Chondrocyte (in vitro differentiated cells): ENCODE data around the gene GALR3. TPM values are rescaled to one million over a fixed set of nuclear protein-coding genes. Genes with fewer than 3 reads are reported as not detected.

Experiments used
- DNase-seq: peaks from one replicate; pipeline ENCODE4 v3.0.0; 2021; ENCODE audit warnings: mixed read lengths, low spot score
- H3K27ac Mint-ChIP-seq: one replicate; pipeline ENCODE4 v1.8.0; 2021; ENCODE audit warnings: mild to moderate bottlenecking, moderate library complexity, mixed read lengths; ENCODE audit not compliant: unreplicated experiment
- H3K27me3 Mint-ChIP-seq: 2 replicates; pipeline ENCODE4 v1.8.0; 2021; ENCODE audit warnings: low read depth, mixed read lengths
- H3K36me3 Mint-ChIP-seq: 2 replicates; pipeline ENCODE4 v1.8.0; 2021; ENCODE audit warnings: low read depth, mixed read lengths
- H3K4me1 Mint-ChIP-seq: 2 replicates; pipeline ENCODE4 v1.8.0; 2021; ENCODE audit warnings: low read depth, mild to moderate bottlenecking, mixed read lengths
- H3K4me3 Mint-ChIP-seq: one replicate; pipeline ENCODE4 v1.8.0; 2021; ENCODE audit warnings: mild to moderate bottlenecking, moderate library complexity, mixed read lengths; ENCODE audit not compliant: unreplicated experiment
- H3K9me3 Mint-ChIP-seq: 2 replicates; pipeline ENCODE4 v1.8.0; 2021; ENCODE audit warnings: low read depth, mixed read lengths
- total RNA-seq: library from RNA; stranded (reverse); gene quantifications from 3 replicates; pipeline ENCODE4 v1.2.1, GENCODE V29; 2021
- TF ChIP-seq, protein P1 (sequence below): fragments of 200-600 bp; sonication (generic); IDR thresholded peaks from 2 replicates; pipeline ENCODE4 v1.5.0; 2021; ENCODE audit warnings: antibody characterized with exemption, mild to moderate bottlenecking, moderate library complexity

Gene GALR3
- total RNA-seq, 1 donor from 2014 or later, result 0.37 TPM

DNA sequence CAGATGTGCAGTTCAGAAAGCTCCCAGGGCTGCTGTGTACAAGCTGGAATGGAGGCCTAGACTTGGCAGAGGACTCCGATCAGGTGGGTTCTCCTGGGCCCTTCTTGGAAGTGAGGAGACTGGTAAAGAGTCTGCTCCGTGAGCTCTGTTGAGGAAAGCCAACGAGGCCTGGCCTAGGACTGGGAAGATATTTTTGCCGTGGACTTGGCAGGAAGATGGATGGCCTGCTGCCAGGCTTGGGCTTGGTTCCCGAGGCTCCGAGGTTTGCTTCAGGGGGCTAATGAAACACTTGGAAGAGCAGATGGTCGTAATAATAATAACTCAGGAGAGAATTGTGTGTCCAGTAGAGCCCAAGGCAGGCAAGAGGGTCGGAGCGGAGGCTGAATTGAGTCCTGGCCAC is 3.9 kb downstream of the GALR3 start:
- no peak for DNase-seq

DNA sequence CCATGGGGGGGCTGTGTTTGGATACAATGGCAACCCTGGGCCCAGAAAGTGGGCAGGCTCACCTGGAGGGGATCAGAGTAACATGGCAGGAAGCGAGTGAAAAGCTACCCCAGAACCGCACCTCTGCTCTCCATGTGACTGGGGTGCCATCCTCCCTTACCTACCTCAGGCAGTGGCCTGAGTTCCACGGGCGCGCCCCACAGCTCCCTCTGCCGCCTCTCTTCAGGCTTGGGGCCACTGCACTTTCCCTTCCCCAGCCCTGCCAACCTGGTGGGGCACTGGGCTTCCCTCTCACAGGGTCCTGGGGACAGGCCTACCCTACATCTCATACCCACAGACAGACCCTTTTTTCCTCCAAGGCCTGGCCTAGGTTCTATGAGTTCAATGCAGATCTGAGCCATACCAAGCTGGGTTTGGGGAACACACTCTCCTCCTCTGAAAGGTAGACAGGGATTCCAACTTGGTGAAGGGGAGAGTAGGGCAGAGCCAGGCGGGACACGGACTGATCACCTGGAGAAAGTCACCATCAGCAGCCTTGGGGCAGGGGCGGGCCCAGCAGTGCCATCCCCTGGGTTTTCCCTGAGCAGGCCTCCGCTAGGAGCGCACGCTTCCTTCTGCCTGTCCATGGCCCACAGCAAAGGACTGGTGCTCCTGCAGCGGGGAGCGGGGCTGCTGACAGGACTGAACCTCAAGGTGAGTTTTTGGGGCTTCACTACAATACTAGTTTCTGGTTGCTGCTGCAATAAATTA is 7.1 kb downstream of the GALR3 start:
- TF ChIP-seq, protein P1, sequence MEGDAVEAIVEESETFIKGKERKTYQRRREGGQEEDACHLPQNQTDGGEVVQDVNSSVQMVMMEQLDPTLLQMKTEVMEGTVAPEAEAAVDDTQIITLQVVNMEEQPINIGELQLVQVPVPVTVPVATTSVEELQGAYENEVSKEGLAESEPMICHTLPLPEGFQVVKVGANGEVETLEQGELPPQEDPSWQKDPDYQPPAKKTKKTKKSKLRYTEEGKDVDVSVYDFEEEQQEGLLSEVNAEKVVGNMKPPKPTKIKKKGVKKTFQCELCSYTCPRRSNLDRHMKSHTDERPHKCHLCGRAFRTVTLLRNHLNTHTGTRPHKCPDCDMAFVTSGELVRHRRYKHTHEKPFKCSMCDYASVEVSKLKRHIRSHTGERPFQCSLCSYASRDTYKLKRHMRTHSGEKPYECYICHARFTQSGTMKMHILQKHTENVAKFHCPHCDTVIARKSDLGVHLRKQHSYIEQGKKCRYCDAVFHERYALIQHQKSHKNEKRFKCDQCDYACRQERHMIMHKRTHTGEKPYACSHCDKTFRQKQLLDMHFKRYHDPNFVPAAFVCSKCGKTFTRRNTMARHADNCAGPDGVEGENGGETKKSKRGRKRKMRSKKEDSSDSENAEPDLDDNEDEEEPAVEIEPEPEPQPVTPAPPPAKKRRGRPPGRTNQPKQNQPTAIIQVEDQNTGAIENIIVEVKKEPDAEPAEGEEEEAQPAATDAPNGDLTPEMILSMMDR, result no peak
- no peak for DNase-seq
- Mint-ChIP-seq H3K27me3 (no peaks in the 10 kb centered on the region), H3K36me3 (peaks cover 16% of the 10 kb centered on the region), H3K4me1 (peaks cover 7% of the 10 kb centered on the region), H3K9me3 (no peaks in the 10 kb centered on the region), H3K4me3 (no peak overlapping the region), H3K27ac (no peak overlapping the region)

More for the DNA sequence above, 3.9 kb downstream of the GALR3 start:
- Mint-ChIP-seq H3K27ac (peak overlapping the region; percentile 37), H3K4me3 (no peak overlapping the region), H3K9me3 (no peaks in the 10 kb centered on the region), H3K4me1 (peaks cover 9% of the 10 kb centered on the region), H3K36me3 (peaks cover 8% of the 10 kb centered on the region), H3K27me3 (peaks cover under 1% of the 10 kb centered on the region)
- TF ChIP-seq, protein P1, result no peak

DNA sequence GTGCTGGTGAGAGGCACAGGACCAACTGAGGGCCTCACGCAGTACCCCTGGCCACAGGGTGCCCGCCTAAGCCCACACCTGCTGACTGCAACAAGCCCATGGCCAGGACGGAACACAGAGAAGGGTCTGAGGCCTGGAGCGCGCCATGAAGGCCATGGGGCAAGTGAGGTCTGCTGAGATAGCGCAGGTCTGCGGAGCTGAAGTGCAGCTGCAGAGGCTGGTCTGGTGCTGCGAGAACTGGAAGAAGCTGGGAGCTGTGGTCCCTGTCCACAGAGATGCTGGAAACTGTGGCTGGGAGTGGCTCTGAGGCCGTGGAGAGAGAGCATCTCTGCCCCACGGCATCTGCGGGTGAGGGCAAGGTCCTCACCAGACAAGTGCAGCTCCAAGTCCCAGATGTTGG is 8.3 kb downstream of the GALR3 start:
- H3K27me3 Mint-ChIP-seq, result no peaks in the 10 kb centered on the region

DNA sequence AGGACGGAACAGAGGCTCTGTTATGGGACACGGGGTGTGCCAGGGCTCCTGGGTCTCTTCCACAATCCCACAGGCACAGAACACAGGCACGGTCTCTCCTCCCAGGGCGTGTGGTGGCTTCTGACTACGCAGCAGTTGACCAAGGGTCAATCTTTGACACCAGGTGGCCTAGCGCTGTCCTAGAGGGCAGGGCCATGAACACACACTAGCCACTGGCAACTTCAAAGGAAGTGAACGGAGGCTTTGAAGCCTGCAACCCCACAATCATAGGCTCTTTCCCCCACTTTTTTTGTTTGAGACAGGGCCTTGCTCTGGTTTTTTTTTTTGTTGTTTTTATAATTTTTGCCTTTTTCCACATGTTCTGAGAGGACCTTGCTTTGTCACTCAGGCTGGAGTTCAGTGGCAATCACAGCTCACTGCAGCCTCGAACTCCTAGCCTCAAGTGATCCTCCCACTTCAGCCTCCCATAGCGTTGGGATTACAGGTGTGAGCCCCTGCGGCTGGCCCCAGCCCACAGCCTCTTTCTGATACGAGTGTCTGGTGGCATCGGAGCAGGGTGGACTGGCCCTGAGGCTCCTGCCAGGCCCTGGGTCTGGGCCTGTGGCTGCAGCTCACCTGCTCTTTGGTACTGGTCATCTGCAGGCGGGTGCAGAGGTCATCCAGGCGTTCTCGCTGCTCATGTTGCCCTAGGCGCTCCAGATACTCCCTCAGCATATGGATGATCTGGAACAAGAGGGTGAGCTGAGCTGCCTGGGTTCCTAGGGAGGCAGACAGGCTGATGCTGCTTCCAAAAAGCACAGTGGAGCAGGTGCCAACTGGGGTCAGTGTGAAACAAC is 9.1 kb downstream of the GALR3 start:
- Mint-ChIP-seq H3K9me3 (no peaks in the 10 kb centered on the region), H3K27ac (no peak overlapping the region), H3K4me3 (no peak overlapping the region), H3K4me1 (peaks cover under 1% of the 10 kb centered on the region), H3K27me3 (no peaks in the 10 kb centered on the region), H3K36me3 (peaks cover 18% of the 10 kb centered on the region)
- DNase-seq, result no peak
- TF ChIP-seq, protein P1, result no peak

More for the DNA sequence above, 8.3 kb downstream of the GALR3 start:
- Mint-ChIP-seq H3K36me3 (peaks cover 16% of the 10 kb centered on the region), H3K27ac (no peak overlapping the region), H3K4me1 (peaks cover 7% of the 10 kb centered on the region), H3K4me3 (no peak overlapping the region), H3K9me3 (no peaks in the 10 kb centered on the region)
- no peak for DNase-seq
- TF ChIP-seq, protein P1, result no peak

DNA sequence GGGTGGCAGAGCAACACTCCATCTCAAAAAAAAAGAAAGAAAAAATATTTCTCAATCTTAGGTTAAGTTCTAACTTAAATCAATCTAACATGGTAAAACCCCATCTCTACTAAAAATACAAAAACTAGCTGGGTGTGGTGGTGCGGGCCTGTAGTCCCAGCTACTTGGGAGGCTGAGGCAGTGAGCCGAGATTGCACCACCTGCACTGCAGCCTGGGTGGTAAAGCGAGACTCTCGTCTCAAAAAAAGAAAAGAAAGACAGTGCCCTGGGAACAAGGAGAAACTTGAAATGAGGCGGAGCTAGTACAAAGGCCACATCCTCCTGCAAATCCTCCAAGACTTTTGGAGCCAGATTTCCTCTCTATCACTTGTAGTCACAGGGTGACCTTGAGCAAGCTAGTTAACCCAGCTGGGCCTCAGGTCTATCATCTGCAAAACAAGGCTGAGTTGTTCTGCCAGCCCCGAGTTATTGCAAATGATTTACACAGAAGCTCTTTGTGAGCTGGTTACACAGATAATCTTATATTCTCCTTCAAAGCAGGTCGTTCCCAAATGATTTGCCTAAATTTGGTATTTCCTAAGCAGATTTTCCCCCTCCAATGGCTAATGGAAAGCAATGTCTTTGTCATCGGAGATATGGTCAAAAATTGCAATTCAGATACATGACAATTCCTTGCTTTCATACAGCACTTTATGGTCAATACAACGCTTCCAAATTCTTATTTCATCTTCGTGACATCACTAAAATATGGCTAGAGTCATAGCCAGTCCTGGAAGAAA is 19.0 kb downstream of the GALR3 start:
- TF ChIP-seq, protein P1, result no peak
- Mint-ChIP-seq H3K27me3 (no peaks in the 10 kb centered on the region), H3K27ac (peak overlapping the region; percentile 42)

More for the DNA sequence above, 19.0 kb downstream of the GALR3 start:
- Mint-ChIP-seq H3K9me3 (peaks cover 3% of the 10 kb centered on the region), H3K4me3 (peak overlapping the region; percentile 73), H3K36me3 (peaks cover 6% of the 10 kb centered on the region), H3K4me1 (peaks cover 15% of the 10 kb centered on the region)
- no peak for DNase-seq
